GM18526 (cell line): Measurements from ENCODE around the gene ADGRF1.

Experiments
- POLR2A ChIP-seq: IDR thresholded peaks from 3 replicates; pipeline ENCODE4 v1.6.1; 2011; ENCODE audit not compliant: insufficient read length; ENCODE audit errors: extremely low read depth

Gene ADGRF1

GRCh38 chr6:46967826-46968349, 74.2 kb downstream of the ADGRF1 start:
- no peak for TF ChIP-seq POLR2A

GRCh38 chr6:46964716-46965519, 77.2 kb downstream of the ADGRF1 start:
- TF ChIP-seq POLR2A = no peak

- no peak for TF ChIP-seq POLR2A
These were observed 78.5 kb downstream of the ADGRF1 start for GRCh38 chr6:46963626-46964025.

GRCh38 chr6:46963039-46963438, 79.1 kb downstream of the ADGRF1 start:
- TF ChIP-seq POLR2A = no peak

- no peak for TF ChIP-seq POLR2A
These were observed 80.4 kb downstream of the ADGRF1 start for GRCh38 chr6:46961711-46962110.

- TF ChIP-seq POLR2A = no peak
These were observed 80.9 kb downstream of the ADGRF1 start for GRCh38 chr6:46961232-46961631.

GRCh38 chr6:46959419-46959818, 82.7 kb downstream of the ADGRF1 start:
- TF ChIP-seq POLR2A = no peak

GRCh38 chr6:46956409-46956808, 85.7 kb downstream of the ADGRF1 start:
- TF ChIP-seq POLR2A = no peak

- TF ChIP-seq POLR2A = no peak
These were observed 87.2 kb downstream of the ADGRF1 start for GRCh38 chr6:46954837-46955451.

- TF ChIP-seq POLR2A = no peak
These were observed 88.2 kb downstream of the ADGRF1 start for GRCh38 chr6:46953921-46954320.

GRCh38 chr6:46949632-46950280, 92.4 kb downstream of the ADGRF1 start:
- TF ChIP-seq POLR2A = no peak

- no peak for TF ChIP-seq POLR2A
These were observed 93.4 kb downstream of the ADGRF1 start for GRCh38 chr6:46948699-46949098.
